Measurements from ENCODE around the gene OR7D2.

GRCh38 chr19:9183000-9183399 is 4.2 kb downstream of the OR7D2 start:
- TF ChIP-seq CTCF (IDR thresholded peaks at IDR 0.05; ENCODE audit: low read depth, low read length, poor library complexity, severe bottlenecking) (no peak), EZH2phosphoT487 (IDR thresholded peaks at IDR 0.05; ENCODE audit: borderline replicate concordance, low read length) (no peak)
